ENCODE data around the gene ZNF101. TPM values are rescaled to one million over a fixed set of nuclear protein-coding genes. Genes with fewer than 3 reads are reported as not detected.

Gene ZNF101
- total RNA-seq, 1 experiment from 2014 or later, result 12.8 TPM

GRCh38 chr19:19732579-19733501 lies 64.2 kb downstream of the ZNF101 start, which contains the start of gene ZNF14:
TSS of gene ZNF14 (minus strand) at chr19:19733112. CDS start at chr19:19732958, 154 bp downstream.
- intact Hi-C loops (cut with micrococcal nuclease), result loop anchor here (1.0 to 2.0 kb wide), 2 partner anchors 43 to 64 kb away; partner anchors contain the start of gene ZNF101
- Histone ChIP-seq H3K4me3 (replicated peaks in 1 of 2; ENCODE audit: low read depth in 1 of 2, low read length in 2 of 2) (peak within 1 kb of the TSS; percentile 76 to 87), H2AFZ (ENCODE audit: low read depth, low read length, poor library complexity, severe bottlenecking) (peak within 1 kb of the TSS; percentile 75), H3K4me1 (ENCODE audit: control insufficient read depth in 1 of 2, insufficient read depth in 2 of 2, low read length in 2 of 2) (peaks cover 0 to 9% of the 10 kb centered on the region in 2 experiments; a peak in 2 of 4 replicates), H3K9ac (ENCODE audit: low read length) (peak within 1 kb of the TSS; percentile 69), H4K20me1 (ENCODE audit: insufficient read depth) (no peaks in the 10 kb centered on the region), H3K9me3 (ENCODE audit: control insufficient read depth in 1 of 2, insufficient read depth in 1 of 2, low read depth in 1 of 2, low read length in 2 of 2) (peaks cover 5 to 9% of the 10 kb centered on the region in 2 experiments; a peak in 1 of 4 replicates), H3K9me2 (ENCODE audit: insufficient read depth) (no peaks in the 10 kb centered on the region), H3K27ac (ENCODE audit: low read depth, low read length) (peak within 1 kb of the TSS; percentile 59), H3K79me2 (ENCODE audit: insufficient read depth, low read length) (peaks cover 42% of the 10 kb centered on the region), H3K4me2 (ENCODE audit: low read length) (peak within 1 kb of the TSS; percentile 97), H3K36me3 (ENCODE audit: control insufficient read depth in 1 of 2, insufficient read depth in 2 of 2, low read length in 2 of 2) (peaks cover 0 to 5% of the 10 kb centered on the region in 2 experiments; a peak in 1 of 4 replicates), H3K27me3 (ENCODE audit: insufficient read depth, low read length) (no peaks in the 10 kb centered on the region)
- ChIA-PET RAD21 (ENCODE audit: low non-redundant PET in 1 of 2, low total read pairs in 2 of 2, uncharacterized antibody in 2 of 2, unreplicated experiment in 2 of 2) (interaction anchor here (0.6 to 1.0 kb wide), 2 partner anchors 43 to 66 kb away, joined by 3 to 9 read pairs; no protein-coding TSS in a partner anchor), CTCF (no interaction called here), POLR2A (interaction anchor here (1.3 kb wide), 1 partner anchor 43 kb away, joined by 8 read pairs; no protein-coding TSS in a partner anchor)
- DNase-seq (ENCODE audit: low read depth, low spot score) (peak; percentile 91), ATAC-seq (peak; percentile 100)
- no TSS peak for BruUV-seq (replicated peaks)
- TF ChIP-seq ELF1 (IDR thresholded peaks at IDR 0.05; ENCODE audit: borderline replicate concordance, low read depth), result no peak
- TF ChIP-seq JUND (IDR thresholded peaks at IDR 0.05), result no peak
- TF ChIP-seq EGR1 (IDR thresholded peaks at IDR 0.05; ENCODE audit: low read depth), result no peak
- TF ChIP-seq ZFX (IDR thresholded peaks at IDR 0.05), result peak; percentile 70; the same call in 1 of the 2 replicates
- TF ChIP-seq SIN3A (IDR thresholded peaks at IDR 0.05; ENCODE audit: low read depth), result 0 out of 2 replicates have a peak, but pooled peaks have one; percentile 28
- TF ChIP-seq REST (IDR thresholded peaks at IDR 0.05; ENCODE audit: low read depth), result no peak
- no peak for TF ChIP-seq CEBPB (IDR thresholded peaks at IDR 0.05; ENCODE audit: low read depth)
- peak; percentile 81 for TF ChIP-seq YY1 (IDR thresholded peaks at IDR 0.05; ENCODE audit: extremely low read depth, insufficient replicate concordance, low read depth, low read length)
- TF ChIP-seq RAD21 (IDR thresholded peaks at IDR 0.05; ENCODE audit: low read depth), result no peak
- no peak for TF ChIP-seq EZH2 (IDR thresholded peaks at IDR 0.05)
- no peak for TF ChIP-seq SRF (IDR thresholded peaks at IDR 0.05; ENCODE audit: low read depth)
- peak; percentile 32 for TF ChIP-seq SP1 (IDR thresholded peaks at IDR 0.05; ENCODE audit: low read depth)
- TF ChIP-seq FOSL1 (IDR thresholded peaks at IDR 0.05; ENCODE audit: low read depth), result no peak
- TF ChIP-seq, protein P1, sequence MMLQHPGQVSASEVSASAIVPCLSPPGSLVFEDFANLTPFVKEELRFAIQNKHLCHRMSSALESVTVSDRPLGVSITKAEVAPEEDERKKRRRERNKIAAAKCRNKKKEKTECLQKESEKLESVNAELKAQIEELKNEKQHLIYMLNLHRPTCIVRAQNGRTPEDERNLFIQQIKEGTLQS (IDR thresholded peaks at IDR 0.05), result no peak
- TF ChIP-seq EZH2phosphoT487 (IDR thresholded peaks at IDR 0.05; ENCODE audit: borderline replicate concordance), result no peak
- peak in 2 of 3 experiments; percentile 17 to 24; a peak in 2 of 6 replicates for TF ChIP-seq CTCF (IDR thresholded peaks at IDR 0.05 in 2 of 3, conservative IDR thresholded peaks at IDR 0.05 in 1 of 3; ENCODE audit: borderline replicate concordance in 1 of 3, insufficient read depth in 1 of 3, low read depth in 2 of 3, low read length in 2 of 3)
- TF ChIP-seq POLR2A (IDR thresholded peaks at IDR 0.05; ENCODE audit: borderline replicate concordance, extremely low read depth, insufficient read depth, insufficient read length), result peak; percentile 94
- peak; percentile 96 for TF ChIP-seq POLR2AphosphoS5 (IDR thresholded peaks at IDR 0.05; ENCODE audit: low read depth, low read length)
